Stimulated activated CD4-positive, alpha-beta T cell treated with anti-CD3 and anti-CD28 coated beads, TNF-alpha, amount 100 ng/mL, for 48 hours (primary cell): ENCODE data around the gene CLN3.
"Not testable (repeated sequence)": the region's sequence is repeated elsewhere in the genome, so short reads cannot be mapped to it uniquely, and the experiment has no call there.

Experiments used
- DNase-seq, 3 donors: peaks; one replicate each; pipeline ENCODE4 v3.0.0-alpha.2; 2020; ENCODE audit warnings: low read depth in 3 of 3

CLN3 gene

DNA sequence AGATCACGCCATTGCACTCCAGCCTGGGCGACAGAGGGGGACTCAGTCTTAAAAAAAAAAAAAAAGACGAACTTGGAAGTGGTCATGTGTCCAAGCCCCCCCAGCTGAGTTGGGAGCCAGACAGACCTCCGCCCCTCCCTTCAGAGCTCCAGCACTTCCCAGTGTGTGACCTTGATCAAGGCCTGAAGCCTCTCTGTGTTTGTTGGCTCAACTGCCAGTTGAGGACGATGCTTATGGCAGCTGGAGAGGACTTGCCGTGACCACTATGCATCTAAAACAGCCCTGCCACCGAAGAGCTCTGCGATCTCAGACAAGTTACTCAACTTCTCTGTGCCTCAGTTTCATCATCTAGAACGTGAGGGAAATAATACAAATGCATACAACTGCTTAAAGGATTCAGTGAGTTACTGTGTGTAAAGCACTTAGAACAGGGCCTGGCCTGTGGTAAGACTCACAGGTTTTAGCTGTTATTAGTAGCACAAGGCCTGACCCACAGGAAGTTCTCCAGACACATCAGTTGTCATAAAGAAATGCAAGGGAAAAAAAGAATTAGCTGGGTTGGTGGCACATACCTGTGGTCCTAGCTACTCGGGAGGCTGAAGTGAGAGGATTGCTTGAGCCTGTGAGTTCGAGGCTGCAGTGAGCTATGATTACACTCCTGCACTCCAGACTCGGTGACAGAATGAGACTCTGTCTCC, 21.8 kb upstream of the CLN3 start:
- DNase-seq: no peak

- DNase-seq: no peak
These were observed 20.2 kb upstream of the CLN3 start for GRCh38 chr16:28511801-28512789.

DNA sequence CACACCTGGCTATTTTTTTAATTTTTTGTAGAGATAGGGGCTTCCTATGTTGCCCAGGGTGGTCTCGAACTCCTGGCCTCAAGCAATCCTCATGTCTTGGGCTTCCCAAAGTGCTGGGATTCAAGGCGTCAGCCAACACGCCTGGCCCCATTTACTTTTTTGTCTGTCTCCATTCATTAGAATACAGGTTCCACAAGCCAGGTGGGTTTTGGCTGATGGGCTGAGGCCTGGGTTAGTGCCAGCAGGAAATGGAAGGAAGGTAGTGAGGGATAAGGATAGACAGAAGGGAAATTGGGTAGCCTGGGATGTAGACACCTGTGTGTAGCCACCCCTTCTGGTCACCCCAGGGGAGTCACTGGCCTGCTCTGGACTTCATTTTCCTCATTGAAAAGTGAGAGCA, 19.2 kb upstream of the CLN3 start:
- no peak for DNase-seq

- DNase-seq: no peak
These were observed 13.7 kb upstream of the CLN3 start for GRCh38 chr16:28505489-28506137.

DNA sequence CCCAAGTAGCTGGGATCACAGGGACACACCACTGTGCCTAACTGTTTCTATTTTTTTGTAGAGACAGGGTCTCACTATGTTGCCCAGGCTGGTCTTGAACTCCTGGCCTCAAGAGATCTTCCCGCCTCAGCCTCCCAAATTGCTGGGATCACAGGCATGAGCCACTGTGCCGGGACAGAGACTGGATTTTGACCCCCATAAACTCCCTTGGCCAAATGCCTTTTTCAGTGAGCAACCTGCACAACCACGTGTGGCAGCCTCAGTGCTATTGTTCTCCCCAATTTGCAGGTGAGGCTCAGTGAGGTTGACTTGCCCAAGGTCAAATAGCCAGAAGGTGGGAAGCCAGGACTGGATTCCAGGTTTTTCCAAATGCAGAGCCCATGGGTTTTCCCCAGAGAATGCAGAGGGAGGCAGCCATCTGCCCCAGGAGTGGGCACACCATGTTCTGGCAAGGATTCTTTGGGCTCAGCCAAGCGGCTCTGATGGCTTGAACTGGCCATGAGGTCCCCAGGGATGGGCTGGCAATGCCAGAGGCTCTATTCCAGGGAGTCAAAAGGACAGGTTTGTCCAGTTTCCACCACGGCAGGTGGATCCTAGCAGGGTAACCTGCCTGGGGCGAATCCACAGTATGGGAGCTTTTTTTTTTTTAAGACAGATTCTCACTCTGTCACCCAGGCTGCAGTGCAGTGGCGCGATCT, 13.0 kb upstream of the CLN3 start:
- no peak for DNase-seq

DNA sequence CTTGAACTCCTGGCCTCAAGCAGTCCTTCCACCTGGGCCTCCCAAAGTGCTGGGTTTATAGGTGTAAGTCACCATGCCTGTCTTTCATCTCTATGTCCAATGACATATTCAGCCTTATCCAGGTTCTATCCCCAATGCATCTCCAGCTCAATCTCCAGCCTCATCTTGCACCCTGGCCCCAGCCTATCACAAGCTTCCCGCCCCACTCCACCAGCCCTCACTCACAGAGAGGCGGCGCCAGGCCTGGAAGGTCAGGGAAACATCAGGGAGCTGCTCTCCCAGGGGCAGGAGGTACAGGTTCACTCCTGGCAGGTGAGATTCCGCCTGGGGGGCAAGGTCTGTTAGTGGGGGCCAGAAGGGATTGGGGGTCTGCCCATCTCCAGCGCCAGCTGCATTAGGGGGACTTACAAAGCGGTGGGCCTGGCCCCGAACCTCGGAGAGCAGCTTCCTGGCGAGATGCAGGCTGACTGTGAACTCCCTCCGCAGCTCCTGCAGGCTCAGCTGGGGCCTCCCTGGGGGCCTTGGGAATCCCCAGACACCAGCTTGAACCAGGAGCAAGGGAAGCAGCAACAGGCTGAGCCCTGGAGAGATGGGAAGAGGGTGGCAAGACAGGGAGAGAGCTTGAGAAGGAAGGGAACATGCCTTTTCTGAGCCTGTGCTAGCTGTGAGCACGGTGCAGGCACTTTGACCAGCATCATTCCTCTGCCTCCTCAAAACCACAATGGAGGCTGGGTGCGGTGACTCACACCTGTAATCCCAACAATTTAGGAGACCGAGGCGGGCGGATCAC, 11.8 kb upstream of the CLN3 start:
- DNase-seq: no peak

GRCh38 chr16:28502290-28502689, 10.4 kb upstream of the CLN3 start:
- no peak for DNase-seq

DNA sequence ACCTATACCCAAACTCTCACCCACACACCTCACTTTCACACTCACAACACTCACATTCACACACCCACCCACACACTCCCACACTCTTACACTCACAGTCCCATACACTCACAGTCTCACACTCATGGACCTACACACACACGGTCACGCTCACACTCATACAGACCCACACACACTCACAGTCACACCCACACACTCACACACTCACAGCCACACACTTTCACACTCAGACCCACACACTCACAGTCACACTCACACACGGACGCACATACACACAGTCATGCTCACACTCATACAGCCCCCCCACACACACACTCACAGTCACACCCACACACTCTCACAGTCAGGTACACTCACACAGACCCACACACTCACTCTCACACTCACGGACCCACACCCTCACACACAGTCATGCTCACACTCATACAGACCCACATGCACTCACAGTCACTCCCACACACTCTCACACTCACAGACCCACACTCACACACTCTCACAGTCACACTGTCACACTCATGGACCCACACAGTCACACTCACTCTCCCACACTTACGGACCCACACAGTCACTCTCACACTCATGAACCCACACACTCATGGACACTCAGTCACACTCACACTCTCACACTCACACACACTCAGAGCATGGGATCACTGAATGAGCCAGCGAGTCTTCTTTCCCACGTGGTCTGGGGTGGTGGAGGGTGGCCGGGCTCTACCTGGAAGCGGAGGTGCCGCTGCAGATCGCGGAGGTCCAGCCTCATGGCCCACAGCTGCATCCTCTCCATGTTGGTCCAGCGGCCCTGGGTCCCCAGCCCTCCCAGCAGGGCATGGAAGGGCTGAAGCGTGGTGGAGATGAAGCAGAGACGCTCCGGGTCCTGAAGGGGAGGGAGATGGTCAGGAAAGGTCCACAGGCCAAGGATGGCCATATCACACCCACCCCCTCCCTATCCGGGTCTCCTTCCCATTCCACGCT, 9.7 kb upstream of the CLN3 start:
- no peak for DNase-seq

DNA sequence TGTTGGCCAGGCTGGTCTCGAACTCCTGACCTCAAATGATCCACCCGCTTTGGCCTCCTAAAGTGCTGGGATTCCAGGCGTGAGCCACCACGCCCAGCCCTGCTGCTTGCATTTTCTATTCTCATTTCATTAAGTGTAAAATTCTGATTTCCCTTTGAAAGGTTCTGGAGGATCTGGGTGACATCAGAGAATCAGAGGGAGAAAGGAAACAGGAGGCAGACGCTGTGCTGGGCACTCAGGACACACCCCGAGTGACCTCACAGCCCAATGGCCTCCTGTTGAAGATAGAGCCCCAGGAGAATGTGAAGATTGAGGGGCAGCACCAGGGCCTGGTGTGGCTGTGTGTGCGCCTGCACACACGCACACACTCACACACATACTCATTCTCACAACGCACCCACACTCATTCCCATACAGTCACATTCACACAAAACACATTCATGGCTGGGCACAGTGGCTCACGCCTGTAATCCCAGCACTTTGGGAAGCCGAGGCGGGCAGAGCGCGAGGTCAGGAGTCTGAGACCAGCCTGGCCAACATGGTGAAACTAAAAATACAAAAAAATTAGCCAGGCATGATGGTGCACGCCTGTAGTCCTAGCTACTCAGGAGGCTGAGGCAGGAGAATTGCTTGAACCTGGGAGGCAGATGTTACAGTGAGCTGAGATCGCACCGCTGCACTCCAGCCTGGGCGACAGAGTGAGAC, 8.8 kb upstream of the CLN3 start:
- DNase-seq: not testable (repeated sequence)

- no peak for DNase-seq
These were observed 8.0 kb upstream of the CLN3 start for GRCh38 chr16:28499854-28500253.

DNA sequence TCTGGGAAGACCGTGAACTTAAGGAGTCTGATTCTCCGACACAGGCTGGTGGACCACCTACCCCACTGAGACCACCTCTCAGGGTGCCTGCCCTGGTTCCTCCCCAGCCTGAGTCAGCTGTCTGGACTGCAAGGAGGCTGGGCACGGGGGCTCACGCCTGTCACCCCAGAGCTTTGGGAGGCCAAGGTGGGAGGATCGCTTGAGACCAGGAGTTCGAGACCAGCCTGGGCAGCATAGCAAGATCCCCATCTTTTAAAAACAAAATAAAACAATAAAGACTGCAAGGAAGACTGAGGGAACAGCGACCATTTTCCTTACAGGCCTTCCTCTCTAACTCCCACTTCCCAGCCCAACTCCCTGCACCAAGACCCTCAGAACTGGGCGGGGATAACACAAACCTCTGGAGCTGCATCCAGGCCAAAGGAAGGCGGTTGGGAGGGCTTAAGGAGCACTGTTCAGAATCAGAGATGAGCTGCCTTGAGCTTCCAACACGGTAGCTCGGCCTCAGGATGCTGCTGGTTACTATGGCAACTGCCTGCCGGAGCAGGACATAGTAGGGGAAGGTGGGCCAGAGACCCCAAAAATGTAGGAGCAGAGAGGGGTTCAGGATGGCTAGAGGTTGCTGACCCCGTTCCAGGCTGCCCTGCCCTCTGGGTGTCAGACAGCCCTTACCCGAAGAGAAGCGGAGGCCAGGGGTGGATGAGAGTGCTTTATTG, 7.0 kb upstream of the CLN3 start:
- DNase-seq: no peak

DNA sequence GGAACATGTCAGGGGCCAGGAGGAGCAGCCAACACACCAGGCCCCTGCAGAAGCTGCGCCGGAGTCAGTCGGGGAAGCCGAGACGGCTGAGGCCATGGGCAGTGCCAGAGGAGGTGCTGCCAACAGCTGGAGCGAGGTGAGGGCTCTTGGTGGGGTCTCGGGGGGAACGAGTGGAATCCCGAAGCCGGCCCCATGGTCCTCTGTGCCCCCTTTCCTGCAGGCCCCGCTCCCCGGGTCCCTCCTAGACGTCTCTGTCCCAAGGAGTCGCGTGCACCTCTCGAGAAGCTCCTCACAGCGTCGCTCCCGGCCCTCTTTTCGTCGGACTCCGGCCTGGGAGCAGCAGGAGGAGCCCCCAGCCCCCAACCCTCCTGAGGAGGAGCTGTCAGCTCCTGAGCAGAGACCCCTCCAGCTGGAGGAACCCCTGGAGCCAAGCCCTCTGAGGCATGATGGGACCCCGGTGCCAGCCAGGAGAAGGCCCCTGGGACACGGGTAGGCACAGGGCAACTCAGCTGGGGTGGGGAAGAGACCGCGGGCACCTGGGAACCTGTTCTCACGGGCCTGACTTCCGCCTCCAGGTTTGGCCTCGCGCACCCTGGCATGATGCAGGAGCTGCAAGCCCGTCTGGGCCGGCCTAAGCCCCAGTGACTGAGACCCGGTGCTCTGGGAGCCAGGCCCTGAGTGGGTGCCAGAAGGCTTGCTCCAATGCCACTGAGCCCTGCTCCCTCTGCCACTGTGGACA, 6.2 kb upstream of the CLN3 start:
- DNase-seq: no peak

DNA sequence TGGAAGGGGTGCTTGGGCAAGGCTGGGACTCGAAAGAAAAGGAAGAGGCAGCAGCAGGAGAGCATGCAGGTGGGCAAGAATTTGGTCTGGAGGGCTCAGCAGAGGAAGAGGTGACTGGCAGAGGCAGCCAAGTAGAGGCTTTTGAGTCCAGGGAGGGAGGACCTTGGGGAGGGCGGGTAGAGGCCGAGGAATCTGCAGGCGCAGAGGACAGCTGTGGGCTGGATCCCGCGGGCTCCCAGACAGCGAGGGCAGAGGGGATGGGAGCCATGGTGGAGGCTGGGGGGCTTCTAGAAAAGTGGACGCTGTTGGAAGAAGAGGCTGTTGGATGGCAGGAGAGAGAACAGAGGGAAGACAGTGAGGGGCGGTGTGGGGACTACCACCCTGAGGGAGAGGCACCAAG, 5.5 kb upstream of the CLN3 start:
- DNase-seq: no peak

DNA sequence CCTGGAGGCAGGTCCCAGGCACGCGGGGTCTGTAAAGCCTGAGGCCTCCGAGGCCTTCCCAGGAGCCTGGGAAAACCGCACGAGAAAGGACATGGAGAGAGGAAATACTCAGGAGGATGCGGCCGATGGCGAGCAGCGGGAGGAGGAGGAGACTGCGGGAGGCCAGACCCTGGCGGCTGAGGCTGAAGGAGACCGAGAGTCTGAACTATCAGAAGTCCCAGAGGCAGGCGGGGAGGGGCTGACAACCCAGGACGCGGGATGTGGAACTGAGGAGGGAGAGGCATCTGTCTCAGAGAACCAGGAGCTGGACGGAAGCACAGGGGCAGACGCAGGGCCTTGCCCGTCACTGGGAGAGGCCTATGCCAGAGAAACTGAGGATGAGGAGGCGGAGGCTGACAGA, 5.0 kb upstream of the CLN3 start:
- DNase-seq: no peak

- no peak for DNase-seq
These were observed 4.2 kb upstream of the CLN3 start for GRCh38 chr16:28495795-28496749.

- no peak for DNase-seq
These were observed 3.4 kb upstream of the CLN3 start for GRCh38 chr16:28495098-28495793.
